Kidney epithelial cell (primary cell): ENCODE measurements around the gene SENP8. TPM values are rescaled to one million over a fixed set of nuclear protein-coding genes. Genes with fewer than 3 reads are reported as not detected.

Experiments used
- DNase-seq: peaks from one replicate; pipeline ENCODE4 v3.0.0-alpha.2; 2010; ENCODE audit warnings: low read depth
- H3K27me3 ChIP-seq: 2 replicates; pipeline ENCODE4 v1.6.0; 2011; ENCODE audit warnings: low read length; ENCODE audit not compliant: control insufficient read depth, insufficient read depth
- H3K36me3 ChIP-seq: 2 replicates; pipeline ENCODE4 v1.5.1; 2011; ENCODE audit warnings: low read length; ENCODE audit not compliant: control insufficient read depth, insufficient read depth
- H3K4me3 ChIP-seq: 2 replicates; pipeline ENCODE4 v1.5.1; 2011; ENCODE audit warnings: low read depth, mild to moderate bottlenecking, control low read depth, low read length
- total RNA-seq: library from RNA; depleted of rRNA; stranded (reverse); fragments of >200 nt; gene quantifications from 2 replicates; pipeline ENCODE4 v1.2.3, GENCODE V29; 2015
- TF ChIP-seq, protein P1 (sequence below): IDR thresholded peaks from 2 replicates; pipeline ENCODE4 v1.5.1; 2011; ENCODE audit warnings: mild to moderate bottlenecking, moderate library complexity, low read length, control low read depth, inconsistent platforms; ENCODE audit not compliant: insufficient read depth, poor library complexity, severe bottlenecking

SENP8 gene
- total RNA-seq, 1 donor from 2014 or later: 3.0 TPM

- Histone ChIP-seq H3K36me3 (no peaks in the 10 kb centered on the region), H3K27me3 (no peaks in the 10 kb centered on the region), H3K4me3 (no peak overlapping the region)
- TF ChIP-seq, protein P1, sequence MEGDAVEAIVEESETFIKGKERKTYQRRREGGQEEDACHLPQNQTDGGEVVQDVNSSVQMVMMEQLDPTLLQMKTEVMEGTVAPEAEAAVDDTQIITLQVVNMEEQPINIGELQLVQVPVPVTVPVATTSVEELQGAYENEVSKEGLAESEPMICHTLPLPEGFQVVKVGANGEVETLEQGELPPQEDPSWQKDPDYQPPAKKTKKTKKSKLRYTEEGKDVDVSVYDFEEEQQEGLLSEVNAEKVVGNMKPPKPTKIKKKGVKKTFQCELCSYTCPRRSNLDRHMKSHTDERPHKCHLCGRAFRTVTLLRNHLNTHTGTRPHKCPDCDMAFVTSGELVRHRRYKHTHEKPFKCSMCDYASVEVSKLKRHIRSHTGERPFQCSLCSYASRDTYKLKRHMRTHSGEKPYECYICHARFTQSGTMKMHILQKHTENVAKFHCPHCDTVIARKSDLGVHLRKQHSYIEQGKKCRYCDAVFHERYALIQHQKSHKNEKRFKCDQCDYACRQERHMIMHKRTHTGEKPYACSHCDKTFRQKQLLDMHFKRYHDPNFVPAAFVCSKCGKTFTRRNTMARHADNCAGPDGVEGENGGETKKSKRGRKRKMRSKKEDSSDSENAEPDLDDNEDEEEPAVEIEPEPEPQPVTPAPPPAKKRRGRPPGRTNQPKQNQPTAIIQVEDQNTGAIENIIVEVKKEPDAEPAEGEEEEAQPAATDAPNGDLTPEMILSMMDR: no peak
- no peak for DNase-seq
These were observed 43.3 kb downstream of the SENP8 start for GRCh38 chr15:72161361-72162132.

DNA sequence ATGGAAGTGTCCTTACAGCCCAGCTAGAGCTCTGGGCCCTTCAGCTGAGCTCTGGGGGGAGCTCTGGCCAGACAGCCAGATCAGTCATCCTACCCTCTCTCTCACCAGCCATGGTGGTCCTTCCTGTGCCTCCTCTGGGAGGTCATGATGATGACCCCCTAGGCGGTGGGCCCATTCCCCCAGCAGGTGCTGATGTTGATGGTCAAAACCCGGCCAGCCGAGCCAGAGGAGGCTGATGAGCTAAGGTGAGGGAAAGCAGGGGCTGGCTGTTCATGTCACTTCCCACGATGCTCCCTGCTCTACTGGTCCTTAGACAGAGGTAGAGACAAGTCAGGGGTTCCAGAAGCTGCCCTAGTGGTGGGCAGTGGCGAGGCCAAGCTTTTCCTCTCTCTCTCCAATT lies 44.4 kb downstream of the SENP8 start:
- H3K36me3 ChIP-seq: no peaks in the 10 kb centered on the region
- no peak overlapping the region for H3K4me3 ChIP-seq
- no peaks in the 10 kb centered on the region for H3K27me3 ChIP-seq
- no peak for DNase-seq
- TF ChIP-seq, protein P1: no peak

- Histone ChIP-seq H3K4me3 (no peak overlapping the region), H3K27me3 (no peaks in the 10 kb centered on the region), H3K36me3 (no peaks in the 10 kb centered on the region)
- TF ChIP-seq, protein P1: no peak
- DNase-seq: no peak
These were observed 45.5 kb downstream of the SENP8 start for GRCh38 chr15:72163719-72164118.

GRCh38 chr15:72166716-72167417 lies 48.7 kb downstream of the SENP8 start:
- TF ChIP-seq, protein P1: no peak
- H3K4me3 ChIP-seq: no peak overlapping the region
- H3K27me3 ChIP-seq: peaks cover 4% of the 10 kb centered on the region
- no peak for DNase-seq
- H3K36me3 ChIP-seq: no peaks in the 10 kb centered on the region

- no peaks in the 10 kb centered on the region for H3K36me3 ChIP-seq
- TF ChIP-seq, protein P1: no peak
- H3K4me3 ChIP-seq: no peak overlapping the region
- no peak for DNase-seq
- H3K27me3 ChIP-seq: peaks cover 4% of the 10 kb centered on the region
These were observed 49.2 kb downstream of the SENP8 start for GRCh38 chr15:72167445-72167844.
